A549 (cell line): ENCODE data around the gene RAPGEF2.

Experiments used
- CTCF ChIP-seq: fragments of >200 bp; sonication (Bioruptor Twin); formaldehyde crosslinking; IDR thresholded peaks from 3 replicates; pipeline ENCODE4 v1.5.1; 2016
- HOXA7 ChIP-seq: fragments of 250-450 bp; sonication (Bioruptor Pico); IDR thresholded peaks from 2 replicates; pipeline ENCODE4 v1.5.0; 2020; ENCODE audit warnings: mild to moderate bottlenecking, moderate library complexity
- JUNB ChIP-seq: fragments of >200 bp; sonication (Bioruptor Twin); formaldehyde crosslinking; IDR thresholded peaks from 2 replicates; pipeline ENCODE4 v1.6.1; 2016
- NFE2L2 ChIP-seq: fragments of 150-350 bp; conservative IDR thresholded peaks from 2 replicates; pipeline ENCODE4 v1.6.1; 2014; ENCODE audit warnings: low read length
- POLR2AphosphoS2 ChIP-seq: conservative IDR thresholded peaks from 2 replicates; pipeline ENCODE4 v1.6.1; 2012; ENCODE audit warnings: low read length, improper control_type of control experiment, inconsistent platforms
- RAD21 ChIP-seq, 2 experiments: fragments of >200 bp in 1 of 2; sonication (Bioruptor Twin) in 1 of 2; formaldehyde crosslinking in 1 of 2; IDR thresholded peaks in 1 of 2; conservative IDR thresholded peaks in 1 of 2; 2 replicates in 1 of 2; 3 replicates in 1 of 2; pipeline ENCODE4 v1.6.1; 2012 to 2018; ENCODE audit warnings: inconsistent platforms in 1 of 2
- RFX5 ChIP-seq: fragments of 450-650 bp; IDR thresholded peaks from 2 replicates; pipeline ENCODE4 v1.7.1; 2014; ENCODE audit warnings: antibody characterized with exemption, mild to moderate bottlenecking, moderate library complexity
- SMC3 ChIP-seq: fragments of >200 bp; sonication (Bioruptor Twin); formaldehyde crosslinking; IDR thresholded peaks from 3 replicates; pipeline ENCODE4 v1.6.1; 2018; ENCODE audit warnings: inconsistent platforms
- USF2 ChIP-seq: fragments of 450-650 bp; IDR thresholded peaks from 2 replicates; pipeline ENCODE4 v1.6.1; 2014; ENCODE audit warnings: antibody characterized with exemption
- TF ChIP-seq, protein P1 (sequence below): fragments of >200 bp; sonication (Bioruptor Twin); formaldehyde crosslinking; IDR thresholded peaks from 3 replicates; pipeline ENCODE4 v1.6.1; 2016

- TF ChIP-seq, protein P1, sequence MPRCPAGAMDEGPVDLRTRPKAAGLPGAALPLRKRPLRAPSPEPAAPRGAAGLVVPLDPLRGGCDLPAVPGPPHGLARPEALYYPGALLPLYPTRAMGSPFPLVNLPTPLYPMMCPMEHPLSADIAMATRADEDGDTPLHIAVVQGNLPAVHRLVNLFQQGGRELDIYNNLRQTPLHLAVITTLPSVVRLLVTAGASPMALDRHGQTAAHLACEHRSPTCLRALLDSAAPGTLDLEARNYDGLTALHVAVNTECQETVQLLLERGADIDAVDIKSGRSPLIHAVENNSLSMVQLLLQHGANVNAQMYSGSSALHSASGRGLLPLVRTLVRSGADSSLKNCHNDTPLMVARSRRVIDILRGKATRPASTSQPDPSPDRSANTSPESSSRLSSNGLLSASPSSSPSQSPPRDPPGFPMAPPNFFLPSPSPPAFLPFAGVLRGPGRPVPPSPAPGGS, result no peak
- TF ChIP-seq NFE2L2 (no peak), USF2 (no peak), JUNB (no peak), CTCF (no peak), RAD21 (conservative IDR thresholded peaks at IDR 0.05 in 1 of 2, IDR thresholded peaks at IDR 0.05 in 1 of 2) (no peak), POLR2AphosphoS2 (no peak), SMC3 (no peak), HOXA7 (CRISPR knock-in tag) (no peak), RFX5 (no peak)
These were observed 56.1 kb downstream of the RAPGEF2 start for GRCh38 chr4:159158985-159159384.
